Cardiac atrium fibroblast (primary cell): ENCODE data around the gene FAM78A. TPM values are rescaled to one million over a fixed set of nuclear protein-coding genes. Genes with fewer than 3 reads are reported as not detected.

Experiments
- total RNA-seq: library from RNA; depleted of rRNA; stranded (reverse); fragments of >200 nt; gene quantifications from 2 replicates; pipeline ENCODE4 v1.2.3, GENCODE V29; 2015

Gene FAM78A
- total RNA-seq: 0.90 and 3.6 TPM in 2 replicates

GRCh38 chr9:131276094-131276888 is at the start of gene FAM78A:
TSS of gene FAM78A (minus strand) at chr9:131276510. CDS start at chr9:131276179, 331 bp downstream.

GRCh38 chr9:131289301-131290035 is 13.2 kb upstream of the FAM78A start, which contains the start of gene PLPP7:
TSS of gene PLPP7 (plus strand) at chr9:131289723. CDS start at chr9:131289998, 275 bp downstream.

Other genes starting within 250 kb of the FAM78A start
- gene AIF1L, start 180.0 kb downstream of the FAM78A start, total RNA-seq: 0.49 TPM in 1 of 2 replicates, not detected in the other
- gene NUP214, start 150.9 kb downstream of the FAM78A start, total RNA-seq: 22.9 and 33.9 TPM in 2 replicates
- gene PLPP7, start 13.2 kb upstream of the FAM78A start, total RNA-seq: 15.7 and 22.4 TPM in 2 replicates
- gene PRRC2B, start 117.6 kb upstream of the FAM78A start, total RNA-seq: 54.3 and 70.0 TPM in 2 replicates
- 19.6 and 57.9 TPM in 2 replicates for gene POMT1, start 226.4 kb upstream of the FAM78A start, total RNA-seq